ENCODE data around the gene SENP2.
A peak's percentile ranks its signal among the peaks of the same experiment; 100 is the strongest.
"Not testable (repeated sequence)": the region's sequence is repeated elsewhere in the genome, so short reads cannot be mapped to it uniquely, and the experiment has no call there.

SENP2 gene

GRCh38 chr3:185584686-185585085 is 1.4 kb upstream of the SENP2 start:
- peak overlapping the region; percentile 79 for H3K27ac ChIP-seq
- DNase-seq (ENCODE audit: low read depth, low spot score): no peak

GRCh38 chr3:185585518-185585858 is 607 bp upstream of the SENP2 start:
- H3K27ac ChIP-seq: peak overlapping the region; percentile 79
- no peak for DNase-seq (ENCODE audit: low read depth, low spot score)

GRCh38 chr3:185586686-185587039 is 568 bp downstream of the SENP2 start:
- peak overlapping the region; percentile 79 for H3K27ac ChIP-seq
- no peak for DNase-seq (ENCODE audit: low read depth, low spot score)

GRCh38 chr3:185594073-185594472 is 8.0 kb downstream of the SENP2 start:
- no peak overlapping the region for H3K27ac ChIP-seq
- DNase-seq (ENCODE audit: low read depth, low spot score): no peak

GRCh38 chr3:185595526-185595925 is 9.4 kb downstream of the SENP2 start:
- no peak for DNase-seq (ENCODE audit: low read depth, low spot score)
- H3K27ac ChIP-seq: no peak overlapping the region

GRCh38 chr3:185605566-185605965 is 19.5 kb downstream of the SENP2 start:
- no peak overlapping the region for H3K27ac ChIP-seq
- DNase-seq (ENCODE audit: low read depth, low spot score): no peak

- H3K27ac ChIP-seq: no peak overlapping the region
- DNase-seq (ENCODE audit: low read depth, low spot score): no peak
These were observed 20.1 kb downstream of the SENP2 start for GRCh38 chr3:185606196-185606595.

- DNase-seq (ENCODE audit: low read depth, low spot score): no peak
- H3K27ac ChIP-seq: no peak overlapping the region
These were observed 26.9 kb downstream of the SENP2 start for GRCh38 chr3:185613016-185613415.

- H3K27ac ChIP-seq: no peak overlapping the region
These were observed 38.0 kb downstream of the SENP2 start for GRCh38 chr3:185623939-185624665.

GRCh38 chr3:185625784-185626183 is 39.7 kb downstream of the SENP2 start:
- no peak for DNase-seq (ENCODE audit: low read depth, low spot score)
- H3K27ac ChIP-seq: no peak overlapping the region

More at GRCh38 chr3:185623939-185624665, 38.0 kb downstream of the SENP2 start:
- no peak for DNase-seq (ENCODE audit: low read depth, low spot score)

GRCh38 chr3:185629554-185630181 is 43.6 kb downstream of the SENP2 start:
- peak overlapping the region; percentile 34 for H3K27ac ChIP-seq
- no peak for DNase-seq (ENCODE audit: low read depth, low spot score)

- no peak for DNase-seq (ENCODE audit: low read depth, low spot score)
- H3K27ac ChIP-seq: peak overlapping the region; percentile 34
These were observed 44.1 kb downstream of the SENP2 start for GRCh38 chr3:185630182-185630622.

GRCh38 chr3:185631108-185631507 is 45.0 kb downstream of the SENP2 start:
- DNase-seq (ENCODE audit: low read depth, low spot score): no peak
- peak overlapping the region; percentile 34 for H3K27ac ChIP-seq

GRCh38 chr3:185631508-185632206 is 45.6 kb downstream of the SENP2 start:
- no peak for DNase-seq (ENCODE audit: low read depth, low spot score)
- no peak overlapping the region for H3K27ac ChIP-seq

- DNase-seq (ENCODE audit: low read depth, low spot score): no peak
- no peak overlapping the region for H3K27ac ChIP-seq
These were observed 46.9 kb downstream of the SENP2 start for GRCh38 chr3:185632996-185633395.

GRCh38 chr3:185637388-185637787 is 51.3 kb downstream of the SENP2 start:
- H3K27ac ChIP-seq: no peak overlapping the region
- no peak for DNase-seq (ENCODE audit: low read depth, low spot score)

GRCh38 chr3:185638651-185639050 is 52.6 kb downstream of the SENP2 start:
- DNase-seq (ENCODE audit: low read depth, low spot score); H3K27ac ChIP-seq: not testable (repeated sequence)

- H3K27ac ChIP-seq: no peak overlapping the region
- DNase-seq (ENCODE audit: low read depth, low spot score): no peak
These were observed 53.6 kb downstream of the SENP2 start for GRCh38 chr3:185639632-185640206.

GRCh38 chr3:185640308-185640707 is 54.2 kb downstream of the SENP2 start:
- DNase-seq (ENCODE audit: low read depth, low spot score): no peak

GRCh38 chr3:185645191-185645590 is 59.1 kb downstream of the SENP2 start:
- DNase-seq (ENCODE audit: low read depth, low spot score); H3K27ac ChIP-seq: not testable (repeated sequence)

More at GRCh38 chr3:185640308-185640707, 54.2 kb downstream of the SENP2 start:
- H3K27ac ChIP-seq: no peak overlapping the region

Data from epithelial cell of prostate (primary cell).